GM18498 (cell line): ENCODE results near the gene MTMR8.
"Not testable (repeated sequence)": the region's sequence is repeated elsewhere in the genome, so short reads cannot be mapped to it uniquely, and the experiment has no call there.

ENCODE experiments used
- ATAC-seq: cut with Tn5 transposase; IDR thresholded peaks from one replicate; pipeline ENCODE4 v1.9.1; 2021; ENCODE audit warnings: mild to moderate bottlenecking, moderate library complexity; ENCODE audit not compliant: unreplicated experiment

MTMR8 gene

GRCh38 chrX:64394874-64395567, at the start of gene MTMR8:
Gene MTMR8, minus strand, starts transcription at chrX:64395452. Its CDS starts 89 bp downstream, at chrX:64395363.
- ATAC-seq, result peak; percentile 98

- ATAC-seq, result no peak
Observed at GRCh38 chrX:64439551-64439950, 44.3 kb upstream of the MTMR8 start.

GRCh38 chrX:64437665-64438064, 42.4 kb upstream of the MTMR8 start:
- no peak for ATAC-seq

GRCh38 chrX:64437218-64437617, 42.0 kb upstream of the MTMR8 start:
- no peak for ATAC-seq

GRCh38 chrX:64428371-64428770, 33.1 kb upstream of the MTMR8 start:
- ATAC-seq, result no peak

- peak; percentile 88 for ATAC-seq
Observed at GRCh38 chrX:64427787-64428186, 32.5 kb upstream of the MTMR8 start.

GRCh38 chrX:64427281-64427680, 32.0 kb upstream of the MTMR8 start:
- peak; percentile 63 for ATAC-seq

GRCh38 chrX:64409730-64410129, 14.5 kb upstream of the MTMR8 start:
- not testable (repeated sequence) for ATAC-seq

- no peak for ATAC-seq
Observed at GRCh38 chrX:64398088-64398487, 2.8 kb upstream of the MTMR8 start.

GRCh38 chrX:64395568-64395929, 297 bp upstream of the MTMR8 start:
- ATAC-seq, result peak; percentile 32

- ATAC-seq, result no peak
Observed at GRCh38 chrX:64394059-64394873, 986 bp downstream of the MTMR8 start.

- ATAC-seq, result no peak
Observed at GRCh38 chrX:64389489-64389888, 5.8 kb downstream of the MTMR8 start.

GRCh38 chrX:64380789-64381188, 14.5 kb downstream of the MTMR8 start:
- ATAC-seq, result not testable (repeated sequence)

- ATAC-seq, result no peak
Observed at GRCh38 chrX:64379924-64380323, 15.3 kb downstream of the MTMR8 start.

- no peak for ATAC-seq
Observed at GRCh38 chrX:64377753-64378152, 17.5 kb downstream of the MTMR8 start.

GRCh38 chrX:64352081-64352480, 43.2 kb downstream of the MTMR8 start:
- ATAC-seq, result no peak

- no peak for ATAC-seq
Observed at GRCh38 chrX:64350521-64350920, 44.7 kb downstream of the MTMR8 start.

GRCh38 chrX:64350047-64350446, 45.2 kb downstream of the MTMR8 start:
- no peak for ATAC-seq

GRCh38 chrX:64342811-64343210, 52.4 kb downstream of the MTMR8 start:
- no peak for ATAC-seq

- no peak for ATAC-seq
Observed at GRCh38 chrX:64338296-64338695, 57.0 kb downstream of the MTMR8 start.

- ATAC-seq, result no peak
Observed at GRCh38 chrX:64334467-64334866, 60.8 kb downstream of the MTMR8 start.

GRCh38 chrX:64330284-64330683, 65.0 kb downstream of the MTMR8 start:
- ATAC-seq, result no peak
